ENCODE results near the gene KIAA1328.

Gene KIAA1328

GRCh38 chr18:36963464-36963863 lies 134.5 kb downstream of the KIAA1328 start:
- DNase-seq, result no peak

- DNase-seq, result no peak
These were observed 145.8 kb downstream of the KIAA1328 start for GRCh38 chr18:36974686-36975085.

GRCh38 chr18:36977121-36977520 lies 148.2 kb downstream of the KIAA1328 start:
- no peak for DNase-seq

- no peak for DNase-seq
These were observed 164.1 kb downstream of the KIAA1328 start for GRCh38 chr18:36993068-36993467.

GRCh38 chr18:37006742-37007141 lies 177.8 kb downstream of the KIAA1328 start:
- no peak for DNase-seq

GRCh38 chr18:37012452-37012851 lies 183.5 kb downstream of the KIAA1328 start:
- no peak for DNase-seq

GRCh38 chr18:37019157-37019827 lies 190.4 kb downstream of the KIAA1328 start:
- DNase-seq, result no peak

GRCh38 chr18:37033419-37033818 lies 204.5 kb downstream of the KIAA1328 start:
- DNase-seq, result no peak

- no peak for DNase-seq
These were observed 213.5 kb downstream of the KIAA1328 start for GRCh38 chr18:37042381-37042780.

- no peak for DNase-seq
These were observed 226.3 kb downstream of the KIAA1328 start for GRCh38 chr18:37055137-37055802.

- no peak for DNase-seq
These were observed 235.3 kb downstream of the KIAA1328 start for GRCh38 chr18:37064187-37064586.

- DNase-seq, result no peak
These were observed 236.3 kb downstream of the KIAA1328 start for GRCh38 chr18:37065254-37065653.

- no peak for DNase-seq
These were observed 256.0 kb downstream of the KIAA1328 start for GRCh38 chr18:37084912-37085311.

GRCh38 chr18:37085362-37085761 lies 256.4 kb downstream of the KIAA1328 start:
- DNase-seq, result no peak

- DNase-seq, result no peak
These were observed 279.0 kb downstream of the KIAA1328 start for GRCh38 chr18:37107748-37108522.

GRCh38 chr18:37122877-37123276 lies 293.9 kb downstream of the KIAA1328 start:
- DNase-seq, result no peak

GRCh38 chr18:37124516-37124915 lies 295.6 kb downstream of the KIAA1328 start:
- DNase-seq, result no peak

GRCh38 chr18:37135177-37135576 lies 306.2 kb downstream of the KIAA1328 start:
- no peak for DNase-seq

GRCh38 chr18:37138456-37138855 lies 309.5 kb downstream of the KIAA1328 start:
- no peak for DNase-seq

- no peak for DNase-seq
These were observed 310.9 kb downstream of the KIAA1328 start for GRCh38 chr18:37139876-37140275.

- no peak for DNase-seq
These were observed 316.0 kb downstream of the KIAA1328 start for GRCh38 chr18:37144921-37145320.

- DNase-seq, result no peak
These were observed 327.5 kb downstream of the KIAA1328 start for GRCh38 chr18:37156330-37156942.

- no peak for DNase-seq
These were observed 331.3 kb downstream of the KIAA1328 start for GRCh38 chr18:37160038-37160820.

Measured in GDM1 (cell line).